Tibial nerve (tissue), 4 donors: Measurements from ENCODE around the gene PRKCG. TPM values are rescaled to one million over a fixed set of nuclear protein-coding genes. Genes with fewer than 3 reads are reported as not detected.

Source experiments
- DNase-seq, 2 donors: peaks; one replicate each; pipeline ENCODE4 v3.0.0-alpha.2; 2019; ENCODE audit warnings: low spot score in 2 of 2
- H3K27ac ChIP-seq, 4 donors: fragments of 200-600 bp; sonication (generic) in 3 of 4; one replicate each; pipeline ENCODE4 v1.5.1; 2017 to 2019; ENCODE audit warnings: mild to moderate bottlenecking in 1 of 4
- H3K27me3 ChIP-seq, 2 donors: fragments of 200-600 bp; sonication (generic) in 1 of 2; one replicate each; pipeline versions ENCODE4 v1.5.1 to v1.6.0; 2017 to 2019
- H3K36me3 ChIP-seq, 3 donors: fragments of 200-600 bp; sonication (generic); one replicate each; pipeline ENCODE4 v1.5.1; 2018 to 2019
- H3K4me1 ChIP-seq, 4 donors: fragments of 200-600 bp; sonication (generic) in 3 of 4; one replicate each; pipeline ENCODE4 v1.5.1; 2017 to 2019
- H3K4me3 ChIP-seq, 4 donors: fragments of 200-600 bp; sonication (generic) in 3 of 4; one replicate each; pipeline ENCODE4 v1.5.1; 2017 to 2019; ENCODE audit warnings: mild to moderate bottlenecking in 1 of 4, moderate library complexity in 1 of 4
- H3K9me3 ChIP-seq, 4 donors: fragments of 200-600 bp; sonication (generic) in 3 of 4; one replicate each; pipeline ENCODE4 v1.5.1; 2017 to 2019
- EP300 ChIP-seq, 2 donors: sonication (generic); formaldehyde crosslinking; IDR thresholded peaks; one replicate each; pipeline ENCODE4 v1.6.1; 2017; ENCODE audit warnings: antibody characterized with exemption in 2 of 2, mild to moderate bottlenecking in 1 of 2
- POLR2A ChIP-seq, 2 donors: fragments of 450-650 bp; IDR thresholded peaks; one replicate each; pipeline ENCODE4 v1.6.1; 2017; ENCODE audit warnings: antibody characterized with exemption in 2 of 2, mild to moderate bottlenecking in 2 of 2, moderate library complexity in 2 of 2
- WGBS, 2 donors: methylation state at CpG; one replicate each; pipeline ENCODE4 v1.1.5; 2018; 5-methylcytosine and 5-hydroxymethylcytosine counted together
- total RNA-seq, 4 donors: library from RNA; depleted of rRNA; stranded (reverse); fragments of >200 nt; gene quantifications; one replicate each; pipeline ENCODE4 v1.1.0, GENCODE V29; 2016
- TF ChIP-seq, protein P1 (sequence below), 5 experiments: fragments of 200-600 bp in 3 of 5; fragments of 450-650 bp in 2 of 5; sonication (generic) in 3 of 5; IDR thresholded peaks; one replicate each; pipeline ENCODE4 v1.5.1; 2016 to 2019; ENCODE audit warnings: antibody characterized with exemption in 5 of 5, mild to moderate bottlenecking in 3 of 5, moderate library complexity in 2 of 5

The PRKCG gene
- total RNA-seq, 4 donors from 2014 or later = not detected

- Histone ChIP-seq H3K9me3 (no peaks in the 10 kb centered on the region), H3K36me3 (peaks cover 0 to 32% (median 8%) of the 10 kb centered on the region in 3 donors), H3K4me3 (peak overlapping the region in 1 of 4 donors; percentile 83), H3K4me1 (peaks cover 0 to 67% (median 19%) of the 10 kb centered on the region in 4 donors), H3K27ac (peak overlapping the region in 3 of 4 donors; percentile 69 to 96 (median 95)), H3K27me3 (no peaks in the 10 kb centered on the region)
- WGBS, 2 donors = 35 to 53% methylated on average over 5 of the region's 5 CpGs
- TF ChIP-seq POLR2A (IDR thresholded peaks at IDR 0.05) (no peak), EP300 (IDR thresholded peaks at IDR 0.05) (no peak)
- TF ChIP-seq, protein P1, sequence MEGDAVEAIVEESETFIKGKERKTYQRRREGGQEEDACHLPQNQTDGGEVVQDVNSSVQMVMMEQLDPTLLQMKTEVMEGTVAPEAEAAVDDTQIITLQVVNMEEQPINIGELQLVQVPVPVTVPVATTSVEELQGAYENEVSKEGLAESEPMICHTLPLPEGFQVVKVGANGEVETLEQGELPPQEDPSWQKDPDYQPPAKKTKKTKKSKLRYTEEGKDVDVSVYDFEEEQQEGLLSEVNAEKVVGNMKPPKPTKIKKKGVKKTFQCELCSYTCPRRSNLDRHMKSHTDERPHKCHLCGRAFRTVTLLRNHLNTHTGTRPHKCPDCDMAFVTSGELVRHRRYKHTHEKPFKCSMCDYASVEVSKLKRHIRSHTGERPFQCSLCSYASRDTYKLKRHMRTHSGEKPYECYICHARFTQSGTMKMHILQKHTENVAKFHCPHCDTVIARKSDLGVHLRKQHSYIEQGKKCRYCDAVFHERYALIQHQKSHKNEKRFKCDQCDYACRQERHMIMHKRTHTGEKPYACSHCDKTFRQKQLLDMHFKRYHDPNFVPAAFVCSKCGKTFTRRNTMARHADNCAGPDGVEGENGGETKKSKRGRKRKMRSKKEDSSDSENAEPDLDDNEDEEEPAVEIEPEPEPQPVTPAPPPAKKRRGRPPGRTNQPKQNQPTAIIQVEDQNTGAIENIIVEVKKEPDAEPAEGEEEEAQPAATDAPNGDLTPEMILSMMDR (IDR thresholded peaks at IDR 0.05) = no peak
- DNase-seq = no peak
Observed at GRCh38 chr19:53870485-53870844, 11.5 kb upstream of the PRKCG start.

DNA sequence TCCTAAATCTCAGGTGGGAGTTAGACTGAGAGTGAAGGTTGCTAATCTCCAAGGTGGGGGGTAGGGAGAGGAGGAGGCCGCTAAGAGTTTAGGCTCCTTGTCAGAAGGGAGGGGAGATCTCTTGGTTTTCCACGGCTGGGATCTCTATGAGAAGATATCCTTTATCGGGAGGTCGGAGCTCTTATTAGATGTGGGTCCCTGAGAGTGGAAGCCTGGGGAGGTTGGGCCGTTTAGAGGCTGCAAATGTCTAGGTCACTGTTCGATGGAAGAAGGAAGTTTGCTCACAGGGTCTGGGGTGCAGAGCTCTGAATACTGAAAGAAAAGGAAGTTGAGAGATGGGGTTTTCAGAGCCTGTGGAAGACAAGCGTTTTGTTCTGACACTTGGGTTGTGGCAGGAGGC, 10.5 kb upstream of the PRKCG start:
- H3K27ac ChIP-seq = peak overlapping the region in 1 of 4 donors; percentile 43
- H3K36me3 ChIP-seq = peaks cover 0 to 42% (median 8%) of the 10 kb centered on the region in 3 donors
- H3K9me3 ChIP-seq = no peaks in the 10 kb centered on the region

GRCh38 chr19:53872762-53873161, 9.2 kb upstream of the PRKCG start:
- peaks cover 0 to 47% (median 3%) of the 10 kb centered on the region in 4 donors for H3K4me1 ChIP-seq
- TF ChIP-seq, protein P1 (IDR thresholded peaks at IDR 0.05) = no peak
- no peak for TF ChIP-seq POLR2A (IDR thresholded peaks at IDR 0.05)

More for the DNA sequence above, 10.5 kb upstream of the PRKCG start:
- peaks cover 0 to 57% (median 12%) of the 10 kb centered on the region in 4 donors for H3K4me1 ChIP-seq
- H3K4me3 ChIP-seq = no peak overlapping the region
- WGBS, 2 donors = 44 to 61% methylated on average over 7 of the region's 7 CpGs
- no peaks in the 10 kb centered on the region for H3K27me3 ChIP-seq
- TF ChIP-seq EP300 (IDR thresholded peaks at IDR 0.05) (no peak), POLR2A (IDR thresholded peaks at IDR 0.05) (no peak)
- TF ChIP-seq, protein P1 (IDR thresholded peaks at IDR 0.05) = no peak
- DNase-seq = no peak

DNA sequence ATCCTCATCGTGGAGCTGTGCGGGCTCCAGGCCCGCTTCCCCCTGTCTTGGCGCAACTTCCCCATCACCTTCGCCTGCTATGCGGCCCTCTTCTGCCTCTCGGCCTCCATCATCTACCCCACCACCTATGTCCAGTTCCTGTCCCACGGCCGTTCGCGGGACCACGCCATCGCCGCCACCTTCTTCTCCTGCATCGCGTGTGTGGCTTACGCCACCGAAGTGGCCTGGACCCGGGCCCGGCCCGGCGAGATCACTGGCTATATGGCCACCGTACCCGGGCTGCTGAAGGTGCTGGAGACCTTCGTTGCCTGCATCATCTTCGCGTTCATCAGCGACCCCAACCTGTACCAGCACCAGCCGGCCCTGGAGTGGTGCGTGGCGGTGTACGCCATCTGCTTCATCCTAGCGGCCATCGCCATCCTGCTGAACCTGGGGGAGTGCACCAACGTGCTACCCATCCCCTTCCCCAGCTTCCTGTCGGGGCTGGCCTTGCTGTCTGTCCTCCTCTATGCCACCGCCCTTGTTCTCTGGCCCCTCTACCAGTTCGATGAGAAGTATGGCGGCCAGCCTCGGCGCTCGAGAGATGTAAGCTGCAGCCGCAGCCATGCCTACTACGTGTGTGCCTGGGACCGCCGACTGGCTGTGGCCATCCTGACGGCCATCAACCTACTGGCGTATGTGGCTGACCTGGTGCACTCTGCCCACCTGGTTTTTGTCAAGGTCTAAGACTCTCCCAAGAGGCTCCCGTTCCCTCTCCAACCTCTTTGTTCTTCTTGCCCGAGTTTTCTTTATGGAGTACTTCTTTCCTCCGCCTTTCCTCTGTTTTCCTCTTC, 8.0 kb upstream of the PRKCG start:
- Histone ChIP-seq H3K4me1 (peaks cover 0 to 52% (median 5%) of the 10 kb centered on the region in 4 donors), H3K36me3 (peaks cover 0 to 47% (median 8%) of the 10 kb centered on the region in 3 donors)
- DNase-seq = no peak

More at GRCh38 chr19:53872762-53873161, 9.2 kb upstream of the PRKCG start:
- no peak overlapping the region for H3K27ac ChIP-seq
- no peaks in the 10 kb centered on the region for H3K27me3 ChIP-seq
- no peaks in the 10 kb centered on the region for H3K9me3 ChIP-seq
- H3K36me3 ChIP-seq = peaks cover 0 to 47% (median 8%) of the 10 kb centered on the region in 3 donors
- WGBS, 2 donors = 75 to 78% methylated on average over 6 of the region's 6 CpGs
- no peak overlapping the region for H3K4me3 ChIP-seq
- no peak for DNase-seq

More for the DNA sequence above, 8.0 kb upstream of the PRKCG start:
- no peak overlapping the region for H3K27ac ChIP-seq
- 94% methylated on average over 51 of the region's 51 CpGs for WGBS, 2 donors
- no peak for TF ChIP-seq EP300 (IDR thresholded peaks at IDR 0.05)
- TF ChIP-seq, protein P1 (IDR thresholded peaks at IDR 0.05) = no peak
- TF ChIP-seq POLR2A (IDR thresholded peaks at IDR 0.05) = no peak
- H3K4me3 ChIP-seq = no peak overlapping the region
- peaks cover 0 to 5% of the 10 kb centered on the region in 2 donors for H3K27me3 ChIP-seq
- no peaks in the 10 kb centered on the region for H3K9me3 ChIP-seq
